ENCODE data around the gene CNOT9.

Gene CNOT9

GRCh38 chr2:218643751-218644310 is 75.2 kb downstream of the CNOT9 start:
- DNase-seq (ENCODE audit: extremely low read depth in 1 of 2, low read depth in 1 of 2): no peak

GRCh38 chr2:218644721-218645120 is 76.1 kb downstream of the CNOT9 start:
- no peak for DNase-seq (ENCODE audit: extremely low read depth in 1 of 2, low read depth in 1 of 2)

GRCh38 chr2:218645126-218645525 is 76.5 kb downstream of the CNOT9 start:
- no peak for DNase-seq (ENCODE audit: extremely low read depth in 1 of 2, low read depth in 1 of 2)
